ENCODE data around the gene DCP1B.
A peak's percentile ranks its signal among the peaks of the same experiment; 100 is the strongest.

Gene DCP1B

GRCh38 chr12:2004113-2004929 lies at the start of gene DCP1B:
Gene DCP1B, minus strand, starts transcription at chr12:2004457. Its CDS starts 26 bp downstream, at chr12:2004431.
- H3K4me3 ChIP-seq (ENCODE audit: low read depth, low read length): peak within 1 kb of the TSS; percentile 92
- peak; percentile 99 for DNase-seq (ENCODE audit: low read depth)
- TF ChIP-seq CTCF (conservative IDR thresholded peaks at IDR 0.05; ENCODE audit: low read depth, low read length): peak; percentile 1

- H3K4me3 ChIP-seq (ENCODE audit: low read depth, low read length): peak overlapping the region; percentile 61
- DNase-seq (ENCODE audit: low read depth): no peak
- TF ChIP-seq CTCF (conservative IDR thresholded peaks at IDR 0.05; ENCODE audit: low read depth, low read length): no peak
Measured at GRCh38 chr12:2053691-2054090, 49.4 kb upstream of the DCP1B start.

GRCh38 chr12:2052826-2053678 lies 48.8 kb upstream of the DCP1B start, which contains the start of gene CACNA1C:
Gene CACNA1C, plus strand, starts transcription at chr12:2052987. Its CDS starts 576 bp downstream, at chr12:2053563.
- peak; percentile 40 for TF ChIP-seq CTCF (conservative IDR thresholded peaks at IDR 0.05; ENCODE audit: low read depth, low read length)
- H3K4me3 ChIP-seq (ENCODE audit: low read depth, low read length): peak within 1 kb of the TSS; percentile 61
- peak; percentile 66 for DNase-seq (ENCODE audit: low read depth)

GRCh38 chr12:2051700-2052621 lies 47.7 kb upstream of the DCP1B start:
- TF ChIP-seq CTCF (conservative IDR thresholded peaks at IDR 0.05; ENCODE audit: low read depth, low read length): peak; percentile 10
- no peak for DNase-seq (ENCODE audit: low read depth)
- H3K4me3 ChIP-seq (ENCODE audit: low read depth, low read length): peak overlapping the region; percentile 61

- DNase-seq (ENCODE audit: low read depth): peak; percentile 36
- TF ChIP-seq CTCF (conservative IDR thresholded peaks at IDR 0.05; ENCODE audit: low read depth, low read length): no peak
- H3K4me3 ChIP-seq (ENCODE audit: low read depth, low read length): no peak overlapping the region
Measured at GRCh38 chr12:2049604-2050540, 45.6 kb upstream of the DCP1B start.
